Panc1 (cell line): ENCODE data around the gene CATSPERB. TPM values are rescaled to one million over a fixed set of nuclear protein-coding genes. Genes with fewer than 3 reads are reported as not detected.
"Not testable (repeated sequence)": the region's sequence is repeated elsewhere in the genome, so short reads cannot be mapped to it uniquely, and the experiment has no call there.

ENCODE experiments used
- ATAC-seq: fragments of 200-7000 bp; cut with Tn5 transposase; 2 replicates; pipeline ENCODE4 v1.9.1; 2020; ENCODE audit warnings: mild to moderate bottlenecking, moderate library complexity
- BruUV-seq: library from RNA; stranded (reverse); fragments of 400-500 nt; replicated peaks from 2 replicates; lab custom pipeline; 2021; lab: Mats Ljungman, UMichigan
- CTCF ChIA-PET: fragments of 300-600 bp; sonication (Branson Sonifier 250); formaldehyde crosslinking; loops from one replicate; lab custom pipeline; 2022; ENCODE audit warnings: antibody characterized with exemption; lab: Charles Lee
- POLR2A ChIA-PET: fragments of 300-600 bp; sonication (Branson Sonifier 250); formaldehyde crosslinking; loops from one replicate; lab custom pipeline; 2022; ENCODE audit warnings: antibody characterized with exemption; lab: Charles Lee
- DNase-seq: peaks from one replicate; pipeline ENCODE4 v3.0.0-alpha.2; 2010; ENCODE audit warnings: low read depth, low spot score
- H3K27ac ChIP-seq: 2 replicates; pipeline ENCODE4 v1.5.1; 2011; ENCODE audit warnings: mild to moderate bottlenecking, low read length, inconsistent platforms
- H3K27me3 ChIP-seq: fragments of 200-500 bp; sonication (Bioruptor generic); 2 replicates; pipeline ENCODE4 v1.6.0; 2014; ENCODE audit warnings: low read length, inconsistent platforms; ENCODE audit not compliant: control insufficient read depth, insufficient read depth
- H3K36me3 ChIP-seq: fragments of 200-500 bp; sonication (Bioruptor generic); 2 replicates; pipeline ENCODE4 v1.5.1; 2014; ENCODE audit warnings: inconsistent platforms, mild to moderate bottlenecking, low read length, moderate library complexity; ENCODE audit not compliant: control insufficient read depth, insufficient read depth
- H3K4me1 ChIP-seq: 2 replicates; pipeline ENCODE4 v1.5.1; 2011; ENCODE audit warnings: inconsistent platforms, mild to moderate bottlenecking, low read length, moderate library complexity; ENCODE audit not compliant: control insufficient read depth, insufficient read depth
- H3K4me3 ChIP-seq, 2 experiments: 2 replicates each; pipeline ENCODE4 v1.5.1; 2011 to 2012; ENCODE audit warnings: low read depth in 2 of 2, low read length in 2 of 2, mild to moderate bottlenecking in 2 of 2, inconsistent platforms in 1 of 2, moderate library complexity in 1 of 2
- H3K9me3 ChIP-seq: fragments of 200-500 bp; sonication (Bioruptor generic); 2 replicates; pipeline ENCODE4 v1.5.1; 2014; ENCODE audit warnings: low read depth, mild to moderate bottlenecking, inconsistent platforms, low read length, moderate library complexity; ENCODE audit not compliant: control insufficient read depth, insufficient read depth
- CTCF ChIP-seq: fragments of 450-650 bp; IDR thresholded peaks from 2 replicates; pipeline ENCODE4 v1.5.1; 2017; ENCODE audit warnings: mild to moderate bottlenecking
- POLR2AphosphoS5 ChIP-seq: IDR thresholded peaks from 2 replicates; pipeline ENCODE4 v1.6.1; 2012; ENCODE audit warnings: mild to moderate bottlenecking, low read depth, low read length, moderate library complexity
- REST ChIP-seq, 2 experiments: IDR thresholded peaks; 2 replicates each; pipeline ENCODE4 v1.6.1; 2011 to 2012; ENCODE audit warnings: low read depth in 2 of 2, control low read depth in 1 of 2, low read length in 1 of 2, mild to moderate bottlenecking in 1 of 2, moderate library complexity in 1 of 2; ENCODE audit not compliant: insufficient read depth in 1 of 2
- SIN3A ChIP-seq: IDR thresholded peaks from 2 replicates; pipeline ENCODE4 v1.6.1; 2012; ENCODE audit warnings: low read depth, mild to moderate bottlenecking, low read length, moderate library complexity, borderline replicate concordance; ENCODE audit not compliant: insufficient read depth
- TCF7L2 ChIP-seq: IDR thresholded peaks from 2 replicates; pipeline ENCODE4 v1.6.1; 2011; ENCODE audit warnings: mild to moderate bottlenecking, low read depth, low read length, inconsistent platforms
- in situ Hi-C: cut with HindIII; loops from 2 replicates; pipeline ENCODE4 v1.10.0; 2016; ENCODE audit warnings: low sequenced_read_pairs, low pct_unique_long_range_greater_than_20kb
- intact Hi-C: fragments of 100-400 bp; cut with micrococcal nuclease; formaldehyde crosslinking; loops from one replicate; pipeline ENCODE4 v1.10.0; 2022; ENCODE audit not compliant: unreplicated experiment
- total RNA-seq: library from RNA; stranded (reverse); gene quantifications from one replicate; pipeline ENCODE4 v1.2.1, GENCODE V29; 2021; ENCODE audit not compliant: unreplicated experiment

Gene CATSPERB
- total RNA-seq, 1 experiment from 2014 or later, result not detected

DNA sequence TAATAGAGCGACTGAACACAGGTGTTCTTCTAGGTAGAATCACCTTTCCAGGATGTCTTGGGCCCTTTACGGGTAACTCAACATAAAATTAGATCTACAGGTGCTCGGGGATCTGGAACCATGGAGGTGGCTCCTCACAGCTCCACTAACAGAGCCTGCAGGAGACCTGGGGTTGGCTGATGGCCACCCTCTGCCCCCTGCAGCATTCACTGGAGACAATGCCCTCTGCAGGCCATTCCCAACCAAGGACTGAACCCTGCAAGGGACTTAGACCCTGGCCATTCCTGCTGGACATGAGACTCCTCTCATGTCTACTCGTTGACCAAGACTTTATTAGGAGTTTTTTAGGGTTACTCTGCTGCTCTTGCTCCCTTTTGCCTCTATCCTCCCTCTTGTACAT is 163.3 kb downstream of the CATSPERB start:
- Histone ChIP-seq H3K9me3 (no peaks in the 10 kb centered on the region), H3K27me3 (no peaks in the 10 kb centered on the region), H3K4me1 (no peaks in the 10 kb centered on the region), H3K36me3 (no peaks in the 10 kb centered on the region), H3K27ac (no peak overlapping the region), H3K4me3 (no peak overlapping the region)
- ATAC-seq (no peak), DNase-seq (no peak)
- BruUV-seq, result no TSS peak
- in situ Hi-C loops, result no loop called here
- no peak for TF ChIP-seq POLR2AphosphoS5
- ChIA-PET CTCF (no interaction called here), POLR2A (no interaction called here)
- intact Hi-C loops, result no loop called here

GRCh38 chr14:91567827-91568226 is 164.1 kb downstream of the CATSPERB start:
- DNase-seq, H3K9me3 ChIP-seq, H3K4me1 ChIP-seq, intact Hi-C loops, H3K27ac ChIP-seq, H3K36me3 ChIP-seq, ATAC-seq, H3K4me3 ChIP-seq, in situ Hi-C loops, H3K27me3 ChIP-seq, POLR2A ChIA-PET, BruUV-seq, CTCF ChIA-PET: not testable (repeated sequence)

DNA sequence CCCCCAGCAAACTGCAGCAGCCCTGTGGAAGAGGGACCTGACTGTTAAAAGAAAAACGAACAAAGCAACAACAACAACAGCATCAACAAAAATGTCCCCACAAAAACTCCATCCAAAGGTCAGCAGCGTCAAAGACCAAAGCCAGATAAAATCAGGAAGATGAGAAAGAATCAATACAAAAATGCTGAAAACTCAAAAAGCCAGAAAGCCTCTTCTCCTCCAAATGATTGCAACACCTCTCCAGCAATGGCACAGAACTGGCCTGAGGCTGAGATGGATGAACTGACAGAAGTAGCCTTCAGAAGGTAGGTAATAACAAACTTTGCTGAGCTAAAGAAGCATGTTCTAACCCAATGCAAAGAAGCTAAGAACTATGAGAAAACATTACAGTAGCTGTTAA is 176.4 kb downstream of the CATSPERB start:
- H3K27me3 ChIP-seq, result no peaks in the 10 kb centered on the region
- ChIA-PET CTCF (no interaction called here), POLR2A (no interaction called here)
- intact Hi-C loops, result no loop called here
- no peak for TF ChIP-seq POLR2AphosphoS5
- TF ChIP-seq SIN3A, result no peak
- TF ChIP-seq REST (IDR thresholded peaks at IDR 0.05; ENCODE audit: insufficient read depth in 1 of 2, low read depth in 2 of 2, low read length in 1 of 2), result no peak
- no peak for TF ChIP-seq TCF7L2
- no peak for TF ChIP-seq CTCF
- no TSS peak for BruUV-seq
- no peak for ATAC-seq
- no peak for DNase-seq
- in situ Hi-C loops, result no loop called here
- no peaks in the 10 kb centered on the region for H3K36me3 ChIP-seq
- H3K4me1 ChIP-seq, result no peaks in the 10 kb centered on the region
- no peak overlapping the region for H3K27ac ChIP-seq
- no peaks in the 10 kb centered on the region for H3K9me3 ChIP-seq
- H3K4me3 ChIP-seq, result no peak overlapping the region
